ENCODE measurements around the gene TMEM39A.

The TMEM39A gene, protein sequence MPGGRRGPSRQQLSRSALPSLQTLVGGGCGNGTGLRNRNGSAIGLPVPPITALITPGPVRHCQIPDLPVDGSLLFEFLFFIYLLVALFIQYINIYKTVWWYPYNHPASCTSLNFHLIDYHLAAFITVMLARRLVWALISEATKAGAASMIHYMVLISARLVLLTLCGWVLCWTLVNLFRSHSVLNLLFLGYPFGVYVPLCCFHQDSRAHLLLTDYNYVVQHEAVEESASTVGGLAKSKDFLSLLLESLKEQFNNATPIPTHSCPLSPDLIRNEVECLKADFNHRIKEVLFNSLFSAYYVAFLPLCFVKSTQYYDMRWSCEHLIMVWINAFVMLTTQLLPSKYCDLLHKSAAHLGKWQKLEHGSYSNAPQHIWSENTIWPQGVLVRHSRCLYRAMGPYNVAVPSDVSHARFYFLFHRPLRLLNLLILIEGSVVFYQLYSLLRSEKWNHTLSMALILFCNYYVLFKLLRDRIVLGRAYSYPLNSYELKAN

GRCh38 chr3:119463171-119464169 is at the start of gene TMEM39A:
Gene TMEM39A, minus strand, starts transcription at chr3:119463615. Its CDS starts 1,541 bp downstream, at chr3:119462074.
- DNase-seq = peak; percentile 88 to 100 (median 97)

- no peak for DNase-seq
These were observed 47.3 kb upstream of the TMEM39A start for GRCh38 chr3:119510690-119511089.

- DNase-seq = no peak
These were observed 44.9 kb upstream of the TMEM39A start for GRCh38 chr3:119508172-119508845.

DNA sequence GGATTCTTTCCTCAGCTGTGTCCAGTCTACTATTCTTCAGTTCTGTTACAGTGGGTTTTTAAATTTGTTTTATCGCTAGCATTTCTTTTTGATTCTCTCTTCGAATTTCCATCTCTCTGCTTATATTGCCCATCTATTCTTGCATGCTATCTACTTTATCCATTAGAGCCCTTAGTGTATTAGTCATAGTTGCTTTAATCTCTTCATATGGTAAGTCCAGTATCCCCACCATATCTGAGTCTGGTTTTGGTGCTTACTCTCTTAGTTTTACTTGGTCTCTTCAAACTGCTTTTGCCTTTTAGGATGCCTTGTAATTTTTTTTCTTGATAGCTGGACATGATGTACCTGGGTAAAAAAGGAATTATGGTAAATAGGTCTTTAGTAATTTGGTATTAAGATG is 44.0 kb upstream of the TMEM39A start:
- DNase-seq = no peak

GRCh38 chr3:119506631-119507030 is 43.2 kb upstream of the TMEM39A start:
- DNase-seq = no peak

DNA sequence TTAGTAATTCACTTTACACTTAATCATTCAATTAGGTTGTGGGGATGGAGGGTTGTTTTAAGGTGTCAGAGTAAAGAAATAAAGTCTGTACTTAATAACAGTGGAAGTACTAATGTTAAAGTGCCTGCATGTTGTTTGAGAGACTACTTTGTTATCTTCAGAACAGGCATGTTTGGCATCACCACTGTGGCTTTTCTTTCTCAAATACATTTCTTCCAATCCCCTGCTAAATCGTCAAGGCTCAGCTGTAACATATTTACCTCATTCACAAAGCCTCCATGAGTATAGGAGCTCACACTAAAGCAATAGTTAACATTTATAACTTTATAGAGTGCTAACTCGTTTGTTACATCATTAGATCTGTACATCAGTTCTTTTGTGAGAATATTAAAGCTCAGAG is 37.5 kb upstream of the TMEM39A start:
- DNase-seq = no peak

- no peak for DNase-seq
These were observed 36.9 kb upstream of the TMEM39A start for GRCh38 chr3:119500265-119500664.

- DNase-seq = peak; percentile 49 to 98 (median 94)
These were observed 35.0 kb upstream of the TMEM39A start, which contains the start of gene TIMMDC1 for GRCh38 chr3:119498186-119499011. Gene TIMMDC1, plus strand, starts transcription at chr3:119498547. Its CDS starts 187 bp downstream, at chr3:119498734.

- DNase-seq = peak in 2 of 14 donors; percentile 12 to 27
These were observed 34.4 kb upstream of the TMEM39A start for GRCh38 chr3:119497820-119498185.

- no peak for DNase-seq
These were observed 31.2 kb upstream of the TMEM39A start for GRCh38 chr3:119494597-119494996.

- no peak for DNase-seq
These were observed 29.4 kb upstream of the TMEM39A start for GRCh38 chr3:119492810-119493209.

GRCh38 chr3:119492128-119492527 is 28.7 kb upstream of the TMEM39A start:
- DNase-seq = no peak

DNA sequence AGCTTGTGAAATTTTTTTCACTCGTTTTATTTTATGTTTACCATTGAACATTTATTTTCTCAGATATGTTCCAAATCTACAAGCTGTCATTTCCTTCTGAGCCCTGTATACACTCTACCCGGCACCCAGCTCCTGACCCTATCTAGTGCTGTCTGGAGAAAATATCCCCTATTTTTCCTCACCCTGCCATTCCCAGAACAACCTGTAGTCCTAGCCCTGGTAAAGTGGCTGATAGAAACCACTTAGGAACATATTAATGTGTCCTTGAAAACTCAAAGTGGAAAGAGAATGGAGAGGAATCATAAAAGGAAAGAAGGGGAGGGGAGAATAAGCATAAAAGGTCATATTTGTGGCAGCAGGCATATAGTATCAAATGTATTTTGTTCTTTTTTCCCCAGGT is 26.7 kb upstream of the TMEM39A start:
- DNase-seq = no peak

GRCh38 chr3:119485563-119485962 is 22.1 kb upstream of the TMEM39A start:
- DNase-seq = no peak

DNA sequence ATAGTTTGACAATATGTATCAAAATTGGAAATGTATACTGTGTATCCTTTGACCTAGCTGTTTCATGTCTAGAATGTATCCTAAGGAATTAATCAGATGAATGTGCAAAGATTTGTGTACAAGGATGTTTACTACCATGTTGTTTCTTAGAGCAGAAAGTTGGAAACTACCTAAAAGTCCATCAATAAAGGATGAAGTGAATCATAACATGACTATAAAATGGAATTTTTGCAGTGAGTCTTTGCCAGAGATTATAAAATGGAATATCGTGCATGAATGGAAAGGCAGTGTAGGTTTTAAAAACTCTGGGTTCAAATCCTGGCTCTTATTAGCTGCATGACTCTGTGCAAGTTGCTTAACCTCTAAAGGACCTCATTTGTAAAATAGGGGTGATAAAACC is 19.7 kb upstream of the TMEM39A start:
- DNase-seq = no peak

GRCh38 chr3:119481079-119481478 is 17.7 kb upstream of the TMEM39A start:
- no peak for DNase-seq

DNA sequence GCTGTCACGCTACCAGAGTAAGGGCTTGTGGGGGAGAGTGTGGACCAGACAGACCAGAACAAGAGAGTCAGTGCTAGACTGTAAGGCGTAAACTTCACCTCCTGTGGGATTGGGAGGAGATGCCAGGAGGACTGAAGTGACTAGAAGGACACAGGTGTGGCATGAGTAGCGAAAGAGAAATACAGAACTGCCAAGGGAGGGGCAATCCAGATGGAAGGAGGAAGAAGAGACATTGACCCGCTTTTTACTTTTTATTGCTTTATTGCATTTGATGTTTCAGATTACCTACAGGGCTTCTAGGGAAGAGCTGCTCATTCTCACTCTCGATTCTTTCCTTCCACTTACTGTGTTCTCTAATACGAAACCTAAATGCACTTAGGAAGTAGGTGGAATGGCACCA is 7.5 kb upstream of the TMEM39A start:
- DNase-seq = no peak

DNA sequence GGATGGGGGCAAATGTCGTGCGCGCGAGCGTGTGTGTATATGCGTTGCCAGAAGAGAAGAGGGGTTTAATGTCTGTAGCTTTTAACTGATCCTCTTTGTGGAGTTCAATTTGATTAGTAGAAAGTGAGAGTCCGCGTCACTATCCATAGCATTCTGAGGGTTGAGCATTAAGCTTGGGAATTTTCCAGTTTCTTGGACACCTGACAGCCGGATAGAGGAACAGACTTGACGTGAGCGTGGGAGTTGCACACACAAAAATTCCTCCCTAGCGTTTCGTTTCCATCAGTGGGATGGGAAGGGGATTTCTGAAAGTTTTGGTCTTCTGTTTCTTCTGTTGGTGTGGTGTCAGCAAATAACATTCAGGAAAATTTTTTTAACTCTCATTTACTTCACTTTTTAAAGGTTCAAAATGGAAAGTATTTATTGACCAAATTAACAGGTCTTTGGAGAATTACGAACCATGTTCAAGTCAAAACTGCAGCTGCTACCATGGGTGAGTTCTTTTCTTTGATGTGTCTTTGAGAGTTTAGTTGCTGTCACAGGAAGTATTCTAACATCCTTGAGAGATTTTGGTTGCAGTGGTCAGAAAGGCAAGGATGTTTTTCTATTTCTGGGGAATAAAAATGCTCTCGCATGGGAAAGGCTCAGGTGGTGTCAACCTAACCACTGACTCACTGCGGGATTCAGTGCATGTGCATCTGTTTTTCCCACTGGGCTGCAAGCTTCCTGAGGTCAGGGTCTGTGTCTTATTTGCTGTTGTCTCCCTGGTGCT is 6.2 kb upstream of the TMEM39A start:
- peak in 1 of 14 donors; percentile 60 for DNase-seq

DNA sequence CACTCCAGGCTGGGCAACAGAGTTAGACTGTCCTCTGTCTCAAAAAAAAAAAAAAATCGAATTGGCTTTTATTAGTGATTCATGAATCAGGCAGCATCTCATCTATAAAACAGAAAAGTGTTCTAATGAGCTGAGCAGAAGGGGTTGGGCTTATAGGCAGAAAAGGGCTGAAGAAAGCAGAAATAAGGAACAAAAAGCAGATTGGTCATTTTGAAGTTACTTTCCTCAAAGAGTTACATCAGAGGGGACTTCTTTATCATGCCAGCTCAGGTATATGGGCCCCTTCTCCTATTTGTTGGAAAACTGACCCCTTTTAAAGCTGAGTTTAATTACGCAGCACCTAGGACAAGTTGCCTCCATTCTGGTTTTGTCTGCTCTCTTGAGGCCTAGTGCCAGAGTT is 4.6 kb upstream of the TMEM39A start:
- no peak for DNase-seq

- DNase-seq = no peak
These were observed 6.2 kb downstream of the TMEM39A start for GRCh38 chr3:119457246-119457645.

- DNase-seq = no peak
These were observed 6.9 kb downstream of the TMEM39A start for GRCh38 chr3:119456469-119456868.
